Measurements from ENCODE around the gene CCNY. TPM values are rescaled to one million over a fixed set of nuclear protein-coding genes. Genes with fewer than 3 reads are reported as not detected.
"Not testable (repeated sequence)": the region's sequence is repeated elsewhere in the genome, so short reads cannot be mapped to it uniquely, and the experiment has no call there.

Gene CCNY
- total RNA-seq, 1 experiment from 2014 or later, result 51.9 TPM

DNA sequence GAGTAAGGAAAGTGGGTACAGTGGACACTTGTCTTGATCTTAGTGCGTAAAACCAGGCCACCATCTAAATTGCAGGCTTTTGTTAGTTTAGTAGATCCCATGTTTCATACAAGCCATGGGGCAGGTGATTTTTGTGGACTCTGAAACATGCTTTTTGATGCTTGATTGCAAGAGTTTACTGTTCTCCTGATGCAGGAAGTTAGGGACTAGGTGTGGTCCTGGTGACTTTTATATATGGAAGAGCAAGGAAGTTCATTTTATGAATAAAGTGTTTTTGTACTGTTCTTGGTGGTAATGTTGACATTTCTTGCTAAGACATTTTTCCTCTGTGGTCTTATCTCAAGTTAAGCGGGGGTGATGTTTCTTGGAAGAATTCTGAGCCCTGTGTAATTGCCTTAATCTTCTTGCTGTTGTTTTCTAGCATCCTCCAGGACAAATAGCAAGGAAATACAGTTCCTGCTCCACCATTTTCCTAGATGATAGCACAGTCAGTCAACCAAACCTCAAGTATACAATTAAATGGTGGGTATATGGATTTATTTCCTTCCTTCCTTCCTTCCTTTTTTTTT, 179.9 kb downstream of the CCNY start:
- no TSS peak for BruUV-seq (replicated peaks)
- no peaks in the 10 kb centered on the region for H3K9me3 ChIP-seq (ENCODE audit: control insufficient read depth, insufficient read depth, low read depth, low read length)
- no peaks in the 10 kb centered on the region for H3K36me3 ChIP-seq (ENCODE audit: control insufficient read depth, insufficient read depth, low read length)
- intact Hi-C loops (cut with micrococcal nuclease; ENCODE audit: unreplicated experiment), result no loop called here
- ChIA-PET CTCF (no interaction called here), POLR2A (no interaction called here)
- no peak overlapping the region for H3K4me3 ChIP-seq (ENCODE audit: low read depth in 2 of 2, low read length in 2 of 2)
- ATAC-seq (no peak), DNase-seq (ENCODE audit: low read depth, low spot score) (no peak)
- H3K4me1 ChIP-seq (ENCODE audit: control insufficient read depth, insufficient read depth, low read length), result no peaks in the 10 kb centered on the region
- no peak overlapping the region for H3K27ac ChIP-seq (ENCODE audit: low read length)
- in situ Hi-C loops (cut with HindIII; ENCODE audit: low pct_unique_long_range_greater_than_20kb, low sequenced_read_pairs), result no loop called here
- H3K27me3 ChIP-seq (ENCODE audit: control insufficient read depth, insufficient read depth, low read length), result no peaks in the 10 kb centered on the region
- TF ChIP-seq POLR2AphosphoS5 (IDR thresholded peaks at IDR 0.05; ENCODE audit: low read depth, low read length), result no peak
- TF ChIP-seq TCF7L2 (IDR thresholded peaks at IDR 0.05; ENCODE audit: low read depth, low read length), result no peak
- TF ChIP-seq, protein P1, sequence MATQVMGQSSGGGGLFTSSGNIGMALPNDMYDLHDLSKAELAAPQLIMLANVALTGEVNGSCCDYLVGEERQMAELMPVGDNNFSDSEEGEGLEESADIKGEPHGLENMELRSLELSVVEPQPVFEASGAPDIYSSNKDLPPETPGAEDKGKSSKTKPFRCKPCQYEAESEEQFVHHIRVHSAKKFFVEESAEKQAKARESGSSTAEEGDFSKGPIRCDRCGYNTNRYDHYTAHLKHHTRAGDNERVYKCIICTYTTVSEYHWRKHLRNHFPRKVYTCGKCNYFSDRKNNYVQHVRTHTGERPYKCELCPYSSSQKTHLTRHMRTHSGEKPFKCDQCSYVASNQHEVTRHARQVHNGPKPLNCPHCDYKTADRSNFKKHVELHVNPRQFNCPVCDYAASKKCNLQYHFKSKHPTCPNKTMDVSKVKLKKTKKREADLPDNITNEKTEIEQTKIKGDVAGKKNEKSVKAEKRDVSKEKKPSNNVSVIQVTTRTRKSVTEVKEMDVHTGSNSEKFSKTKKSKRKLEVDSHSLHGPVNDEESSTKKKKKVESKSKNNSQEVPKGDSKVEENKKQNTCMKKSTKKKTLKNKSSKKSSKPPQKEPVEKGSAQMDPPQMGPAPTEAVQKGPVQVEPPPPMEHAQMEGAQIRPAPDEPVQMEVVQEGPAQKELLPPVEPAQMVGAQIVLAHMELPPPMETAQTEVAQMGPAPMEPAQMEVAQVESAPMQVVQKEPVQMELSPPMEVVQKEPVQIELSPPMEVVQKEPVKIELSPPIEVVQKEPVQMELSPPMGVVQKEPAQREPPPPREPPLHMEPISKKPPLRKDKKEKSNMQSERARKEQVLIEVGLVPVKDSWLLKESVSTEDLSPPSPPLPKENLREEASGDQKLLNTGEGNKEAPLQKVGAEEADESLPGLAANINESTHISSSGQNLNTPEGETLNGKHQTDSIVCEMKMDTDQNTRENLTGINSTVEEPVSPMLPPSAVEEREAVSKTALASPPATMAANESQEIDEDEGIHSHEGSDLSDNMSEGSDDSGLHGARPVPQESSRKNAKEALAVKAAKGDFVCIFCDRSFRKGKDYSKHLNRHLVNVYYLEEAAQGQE (IDR thresholded peaks at IDR 0.05; ENCODE audit: insufficient read depth in 1 of 2, low read depth in 2 of 2, low read length in 1 of 2), result no peak
- no peak for TF ChIP-seq SIN3A (IDR thresholded peaks at IDR 0.05; ENCODE audit: borderline replicate concordance, insufficient read depth, low read depth, low read length)
- TF ChIP-seq, protein P2, sequence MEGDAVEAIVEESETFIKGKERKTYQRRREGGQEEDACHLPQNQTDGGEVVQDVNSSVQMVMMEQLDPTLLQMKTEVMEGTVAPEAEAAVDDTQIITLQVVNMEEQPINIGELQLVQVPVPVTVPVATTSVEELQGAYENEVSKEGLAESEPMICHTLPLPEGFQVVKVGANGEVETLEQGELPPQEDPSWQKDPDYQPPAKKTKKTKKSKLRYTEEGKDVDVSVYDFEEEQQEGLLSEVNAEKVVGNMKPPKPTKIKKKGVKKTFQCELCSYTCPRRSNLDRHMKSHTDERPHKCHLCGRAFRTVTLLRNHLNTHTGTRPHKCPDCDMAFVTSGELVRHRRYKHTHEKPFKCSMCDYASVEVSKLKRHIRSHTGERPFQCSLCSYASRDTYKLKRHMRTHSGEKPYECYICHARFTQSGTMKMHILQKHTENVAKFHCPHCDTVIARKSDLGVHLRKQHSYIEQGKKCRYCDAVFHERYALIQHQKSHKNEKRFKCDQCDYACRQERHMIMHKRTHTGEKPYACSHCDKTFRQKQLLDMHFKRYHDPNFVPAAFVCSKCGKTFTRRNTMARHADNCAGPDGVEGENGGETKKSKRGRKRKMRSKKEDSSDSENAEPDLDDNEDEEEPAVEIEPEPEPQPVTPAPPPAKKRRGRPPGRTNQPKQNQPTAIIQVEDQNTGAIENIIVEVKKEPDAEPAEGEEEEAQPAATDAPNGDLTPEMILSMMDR (IDR thresholded peaks at IDR 0.05), result no peak

DNA sequence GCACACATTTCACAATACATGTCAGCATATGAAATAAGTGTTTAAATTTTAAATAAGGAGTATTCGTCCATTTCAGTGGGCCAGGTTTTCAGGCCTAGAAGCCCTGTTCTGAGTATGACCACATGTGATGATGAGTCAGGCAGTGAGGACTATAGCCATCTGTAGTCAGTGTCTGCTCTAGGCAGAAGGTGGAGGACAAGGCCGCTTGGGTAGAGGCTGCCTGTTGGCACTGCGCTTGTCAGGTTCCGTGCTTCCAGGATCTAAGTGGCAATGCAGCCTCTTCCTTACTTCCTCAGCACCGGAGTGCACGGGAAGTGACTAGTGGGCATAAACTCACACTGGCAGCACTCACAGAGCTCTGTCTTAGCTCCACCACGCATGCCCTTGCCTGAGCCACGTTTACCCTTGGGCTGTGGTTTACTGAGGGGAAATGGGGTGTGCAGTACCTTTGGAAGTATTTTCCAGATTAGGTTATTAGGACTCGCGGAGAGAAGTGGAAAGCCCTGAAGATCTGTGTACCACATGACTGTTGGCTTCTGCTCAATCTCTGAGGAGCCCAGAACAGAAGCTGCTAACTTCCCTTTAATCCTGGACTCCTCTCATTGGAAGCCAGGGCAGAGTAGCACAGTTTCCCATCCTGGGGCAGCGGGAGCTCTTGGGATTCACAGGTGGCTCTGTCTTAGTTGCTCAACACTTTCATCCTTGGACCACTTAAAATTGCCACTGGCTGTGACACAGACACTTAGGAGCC, 181.3 kb downstream of the CCNY start:
- Histone ChIP-seq H3K36me3 (ENCODE audit: control insufficient read depth, insufficient read depth, low read length) (no peaks in the 10 kb centered on the region), H3K27me3 (ENCODE audit: control insufficient read depth, insufficient read depth, low read length) (no peaks in the 10 kb centered on the region), H3K9me3 (ENCODE audit: control insufficient read depth, insufficient read depth, low read depth, low read length) (no peaks in the 10 kb centered on the region), H3K4me3 (ENCODE audit: low read depth in 2 of 2, low read length in 2 of 2) (no peak overlapping the region), H3K4me1 (ENCODE audit: control insufficient read depth, insufficient read depth, low read length) (no peaks in the 10 kb centered on the region), H3K27ac (ENCODE audit: low read length) (no peak overlapping the region)
- intact Hi-C loops (cut with micrococcal nuclease; ENCODE audit: unreplicated experiment), result no loop called here
- POLR2A ChIA-PET, result no interaction called here
- TF ChIP-seq POLR2AphosphoS5 (IDR thresholded peaks at IDR 0.05; ENCODE audit: low read depth, low read length), result no peak
- TF ChIP-seq SIN3A (IDR thresholded peaks at IDR 0.05; ENCODE audit: borderline replicate concordance, insufficient read depth, low read depth, low read length), result no peak
- TF ChIP-seq, protein P2 (IDR thresholded peaks at IDR 0.05), result no peak
- TF ChIP-seq TCF7L2 (IDR thresholded peaks at IDR 0.05; ENCODE audit: low read depth, low read length), result no peak
- TF ChIP-seq, protein P1 (IDR thresholded peaks at IDR 0.05; ENCODE audit: insufficient read depth in 1 of 2, low read depth in 2 of 2, low read length in 1 of 2), result no peak
- no peak for DNase-seq (ENCODE audit: low read depth, low spot score)
- ATAC-seq, result no peak
- BruUV-seq (replicated peaks), result no TSS peak
- in situ Hi-C loops (cut with HindIII; ENCODE audit: low pct_unique_long_range_greater_than_20kb, low sequenced_read_pairs), result no loop called here
- CTCF ChIA-PET, result no interaction called here

DNA sequence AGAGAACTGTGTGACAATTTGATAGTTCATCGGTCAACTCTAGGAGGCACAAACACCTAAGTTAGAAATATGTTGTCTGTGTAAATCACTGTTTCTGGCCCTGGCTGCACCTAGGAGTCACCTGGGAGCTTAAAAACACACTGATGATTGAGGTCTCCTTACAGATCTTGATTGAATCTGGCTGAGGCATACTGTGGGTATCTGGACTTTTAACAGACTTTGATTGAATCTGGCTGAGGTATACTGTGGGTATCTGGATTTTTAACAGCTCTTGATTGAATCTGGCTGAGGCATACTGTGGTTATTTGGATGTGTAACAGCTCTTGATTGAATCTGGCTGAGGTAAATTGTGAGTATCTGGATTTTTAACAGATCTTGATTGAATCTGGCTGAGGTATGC, 181.9 kb downstream of the CCNY start:
- ATAC-seq; H3K4me3 ChIP-seq (ENCODE audit: low read depth in 2 of 2, low read length in 2 of 2); in situ Hi-C loops (cut with HindIII; ENCODE audit: low pct_unique_long_range_greater_than_20kb, low sequenced_read_pairs); DNase-seq (ENCODE audit: low read depth, low spot score); CTCF ChIA-PET; H3K27me3 ChIP-seq (ENCODE audit: control insufficient read depth, insufficient read depth, low read length); intact Hi-C loops (cut with micrococcal nuclease; ENCODE audit: unreplicated experiment); H3K36me3 ChIP-seq (ENCODE audit: control insufficient read depth, insufficient read depth, low read length); H3K4me1 ChIP-seq (ENCODE audit: control insufficient read depth, insufficient read depth, low read length); BruUV-seq (replicated peaks); POLR2A ChIA-PET; H3K9me3 ChIP-seq (ENCODE audit: control insufficient read depth, insufficient read depth, low read depth, low read length); H3K27ac ChIP-seq (ENCODE audit: low read length): not testable (repeated sequence)

Measured in Panc1 (cell line).